ENCODE results near the gene HAUS7. TPM values are rescaled to one million over a fixed set of nuclear protein-coding genes. Genes with fewer than 3 reads are reported as not detected.

HAUS7 gene
- total and polyA plus RNA-seq, 2 experiments from 2014 or later = 59.8 to 77.9 TPM

DNA sequence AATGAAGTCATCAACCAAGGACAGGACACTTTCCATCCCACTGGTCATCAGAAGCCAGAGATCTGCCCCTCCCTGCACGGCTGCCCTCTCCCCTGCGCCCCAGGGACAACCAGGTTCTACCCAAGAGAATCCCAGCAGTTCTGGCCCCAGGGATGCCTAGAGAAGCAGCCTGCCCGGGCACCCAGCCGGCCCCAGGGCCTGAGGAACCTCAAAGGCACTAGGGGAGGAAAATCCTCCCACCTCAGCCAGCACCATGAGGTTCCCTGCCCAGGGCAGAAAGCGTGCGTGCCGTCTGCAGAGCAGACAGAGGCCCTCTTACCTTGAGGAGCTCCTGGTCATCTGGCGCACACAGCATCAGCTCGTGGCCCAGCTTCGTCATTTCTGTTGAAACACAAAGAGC is 8.1 kb downstream of the HAUS7 start:
- Histone ChIP-seq H4K20me1 (replicated peaks; ENCODE audit: insufficient read depth) (no peaks in the 10 kb centered on the region; the same call in 1 of the 2 replicates), H3K4me2 (no peak overlapping the region), H3K9me2 (ENCODE audit: insufficient read depth) (no peaks in the 10 kb centered on the region), H3K79me2 (replicated peaks; ENCODE audit: insufficient read depth) (no peaks in the 10 kb centered on the region), H3K4me3 (no peak overlapping the region), H2AFZ (no peak overlapping the region), H3F3A (replicated peaks; ENCODE audit: low read depth) (no peaks in the 10 kb centered on the region), H3K27me3 (ENCODE audit: insufficient read depth) (no peaks in the 10 kb centered on the region), H3K4me1 (ENCODE audit: insufficient read depth) (no peaks in the 10 kb centered on the region), H3K27ac (ENCODE audit: low read depth) (no peak overlapping the region), H3K36me3 (ENCODE audit: insufficient read depth) (no peaks in the 10 kb centered on the region)
- Mint-ChIP-seq H3K4me3 (no peak overlapping the region), H3K27me3 (ENCODE audit: insufficient read depth, low read depth, poor library complexity) (peaks cover 16% of the 10 kb centered on the region), H3K4me1 (no peaks in the 10 kb centered on the region), H3K9me3 (no peaks in the 10 kb centered on the region), H3K27ac (no peak overlapping the region), H3K36me3 (ENCODE audit: low read depth) (peaks cover 18% of the 10 kb centered on the region; the same call in 2 of the 3 replicates)
- TF ChIP-seq ETS1 (IDR thresholded peaks at IDR 0.05) = no peak
- TF ChIP-seq EZH2phosphoT487 (IDR thresholded peaks at IDR 0.05; ENCODE audit: unreplicated experiment) = no peak
- TF ChIP-seq REST (IDR thresholded peaks at IDR 0.05; ENCODE audit: unreplicated experiment) = no peak
- no peak for TF ChIP-seq ZNF331 (CRISPR knock-in tag; IDR thresholded peaks at IDR 0.05; ENCODE audit: low read depth)
- no peak for TF ChIP-seq CREB1 (CRISPR knock-in tag; IDR thresholded peaks at IDR 0.05; ENCODE audit: low read depth)
- TF ChIP-seq STAT1 (IDR thresholded peaks at IDR 0.05; ENCODE audit: unreplicated experiment) = no peak
- TF ChIP-seq JUNB (IDR thresholded peaks at IDR 0.05; ENCODE audit: unreplicated experiment) = no peak
- TF ChIP-seq ZNF462 (CRISPR knock-in tag; IDR thresholded peaks at IDR 0.05) = no peak
- TF ChIP-seq NANOG (IDR thresholded peaks at IDR 0.05; ENCODE audit: borderline replicate concordance) = no peak
- no peak for TF ChIP-seq POLR2AphosphoS5 (IDR thresholded peaks at IDR 0.05; ENCODE audit: low read depth)
- TF ChIP-seq EZH2 (IDR thresholded peaks at IDR 0.05; ENCODE audit: low read depth, unreplicated experiment) = no peak
- no peak for TF ChIP-seq ZNF114 (CRISPR knock-in tag; IDR thresholded peaks at IDR 0.05)
- TF ChIP-seq, protein P1, sequence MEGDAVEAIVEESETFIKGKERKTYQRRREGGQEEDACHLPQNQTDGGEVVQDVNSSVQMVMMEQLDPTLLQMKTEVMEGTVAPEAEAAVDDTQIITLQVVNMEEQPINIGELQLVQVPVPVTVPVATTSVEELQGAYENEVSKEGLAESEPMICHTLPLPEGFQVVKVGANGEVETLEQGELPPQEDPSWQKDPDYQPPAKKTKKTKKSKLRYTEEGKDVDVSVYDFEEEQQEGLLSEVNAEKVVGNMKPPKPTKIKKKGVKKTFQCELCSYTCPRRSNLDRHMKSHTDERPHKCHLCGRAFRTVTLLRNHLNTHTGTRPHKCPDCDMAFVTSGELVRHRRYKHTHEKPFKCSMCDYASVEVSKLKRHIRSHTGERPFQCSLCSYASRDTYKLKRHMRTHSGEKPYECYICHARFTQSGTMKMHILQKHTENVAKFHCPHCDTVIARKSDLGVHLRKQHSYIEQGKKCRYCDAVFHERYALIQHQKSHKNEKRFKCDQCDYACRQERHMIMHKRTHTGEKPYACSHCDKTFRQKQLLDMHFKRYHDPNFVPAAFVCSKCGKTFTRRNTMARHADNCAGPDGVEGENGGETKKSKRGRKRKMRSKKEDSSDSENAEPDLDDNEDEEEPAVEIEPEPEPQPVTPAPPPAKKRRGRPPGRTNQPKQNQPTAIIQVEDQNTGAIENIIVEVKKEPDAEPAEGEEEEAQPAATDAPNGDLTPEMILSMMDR (conservative IDR thresholded peaks at IDR 0.05; ENCODE audit: low read depth in 2 of 2) = no peak
- no peak for ATAC-seq
- no peak for DNase-seq (ENCODE audit: low spot score)

All from GM23338 (cell line).